Midbrain (tissue), 1 donor: Measurements from ENCODE around the gene DAAM2.

ENCODE experiments used
- DNase-seq: peaks from one replicate; lab custom pipeline; 2025; lab: John Stamatoyannopoulos, UW

The DAAM2 gene

GRCh38 chr6:39848171-39848570 is 56.0 kb downstream of the DAAM2 start:
- no peak for DNase-seq

- no peak for DNase-seq
Measured at GRCh38 chr6:39849228-39849627, 57.1 kb downstream of the DAAM2 start.

- no peak for DNase-seq
Measured at GRCh38 chr6:39849764-39850163, 57.6 kb downstream of the DAAM2 start.

GRCh38 chr6:39850736-39851297 is 58.6 kb downstream of the DAAM2 start:
- DNase-seq = no peak

- DNase-seq = no peak
Measured at GRCh38 chr6:39851331-39851730, 59.2 kb downstream of the DAAM2 start.

GRCh38 chr6:39852324-39852723 is 60.1 kb downstream of the DAAM2 start:
- no peak for DNase-seq

GRCh38 chr6:39853604-39854003 is 61.4 kb downstream of the DAAM2 start:
- peak; percentile 39 for DNase-seq

GRCh38 chr6:39855356-39855995 is 63.3 kb downstream of the DAAM2 start:
- no peak for DNase-seq

- no peak for DNase-seq
Measured at GRCh38 chr6:39859025-39859424, 66.8 kb downstream of the DAAM2 start.

GRCh38 chr6:39861663-39862062 is 69.5 kb downstream of the DAAM2 start:
- no peak for DNase-seq

- DNase-seq = peak; percentile 52
Measured at GRCh38 chr6:39865011-39865888, 73.1 kb downstream of the DAAM2 start.

GRCh38 chr6:39867592-39867991 is 75.4 kb downstream of the DAAM2 start:
- no peak for DNase-seq

- no peak for DNase-seq
Measured at GRCh38 chr6:39870950-39871349, 78.8 kb downstream of the DAAM2 start.

GRCh38 chr6:39873439-39873838 is 81.3 kb downstream of the DAAM2 start:
- DNase-seq = no peak

GRCh38 chr6:39876111-39876510 is 83.9 kb downstream of the DAAM2 start:
- DNase-seq = no peak

- no peak for DNase-seq
Measured at GRCh38 chr6:39876826-39877225, 84.7 kb downstream of the DAAM2 start.

- no peak for DNase-seq
Measured at GRCh38 chr6:39879535-39879934, 87.4 kb downstream of the DAAM2 start.

GRCh38 chr6:39880594-39880993 is 88.4 kb downstream of the DAAM2 start:
- DNase-seq = no peak

GRCh38 chr6:39881851-39882530 is 89.8 kb downstream of the DAAM2 start:
- DNase-seq = no peak

- no peak for DNase-seq
Measured at GRCh38 chr6:39882531-39882899, 90.3 kb downstream of the DAAM2 start.

- DNase-seq = no peak
Measured at GRCh38 chr6:39884696-39885095, 92.5 kb downstream of the DAAM2 start.

- no peak for DNase-seq
Measured at GRCh38 chr6:39885691-39886090, 93.5 kb downstream of the DAAM2 start.

GRCh38 chr6:39886871-39887270 is 94.7 kb downstream of the DAAM2 start:
- DNase-seq = no peak
